Measurements from ENCODE around the gene CENPF.
"Not testable (repeated sequence)": the region's sequence is repeated elsewhere in the genome, so short reads cannot be mapped to it uniquely, and the experiment has no call there.

Gene CENPF

GRCh38 chr1:214658785-214659184 is 55.8 kb downstream of the CENPF start:
- DNase-seq (ENCODE audit: low read depth): no peak

GRCh38 chr1:214660190-214660589 is 57.2 kb downstream of the CENPF start:
- DNase-seq (ENCODE audit: low read depth): no peak

DNA sequence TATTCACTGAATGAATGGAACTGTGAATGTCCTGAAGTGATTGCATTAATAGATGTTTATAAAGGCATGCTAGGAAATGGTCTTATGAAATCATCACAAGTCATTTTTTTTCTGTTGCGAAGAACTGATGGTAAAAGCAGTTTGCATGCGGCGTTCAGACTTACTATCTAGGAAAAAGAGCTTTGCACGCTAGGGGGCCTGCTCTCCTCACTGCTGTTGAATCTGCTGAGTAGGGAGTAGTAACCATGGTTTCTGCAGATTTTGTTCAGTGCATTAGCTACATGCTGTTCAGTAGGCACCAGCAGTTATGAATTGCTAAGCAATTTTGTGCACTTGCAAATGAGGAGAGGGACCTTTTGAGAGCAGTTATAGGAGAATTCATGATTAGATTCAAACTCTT is 57.9 kb downstream of the CENPF start:
- no peak for DNase-seq (ENCODE audit: low read depth)

DNA sequence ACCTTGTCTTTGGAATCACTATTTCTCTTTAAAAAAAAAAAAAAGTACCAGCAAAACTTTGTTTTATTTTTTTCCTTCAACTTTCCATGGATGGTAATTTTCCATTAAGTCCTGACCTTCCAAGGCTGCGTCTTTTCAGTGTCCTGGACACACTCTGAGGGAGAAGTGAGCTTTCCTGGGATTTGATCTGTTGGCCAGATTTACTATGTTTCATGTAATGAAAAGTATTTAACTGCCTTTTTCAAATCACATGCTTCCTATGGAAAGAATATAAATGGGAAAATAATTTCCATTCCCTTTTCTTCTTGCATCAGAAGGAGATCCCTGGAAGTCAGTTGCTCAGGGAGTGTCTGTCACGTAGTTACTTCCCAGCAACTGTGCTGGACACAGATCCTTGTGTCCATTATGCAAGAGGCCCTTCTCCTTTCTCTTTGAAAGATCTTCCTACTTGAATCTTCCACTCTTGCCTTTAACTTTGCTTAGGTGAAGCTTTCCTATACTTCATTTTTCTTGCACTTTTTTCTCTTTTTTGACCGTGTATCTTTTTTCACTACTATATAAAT is 59.3 kb downstream of the CENPF start:
- DNase-seq (ENCODE audit: low read depth): no peak

- no peak for DNase-seq (ENCODE audit: low read depth)
These were observed 61.8 kb downstream of the CENPF start for GRCh38 chr1:214664651-214665433.

DNA sequence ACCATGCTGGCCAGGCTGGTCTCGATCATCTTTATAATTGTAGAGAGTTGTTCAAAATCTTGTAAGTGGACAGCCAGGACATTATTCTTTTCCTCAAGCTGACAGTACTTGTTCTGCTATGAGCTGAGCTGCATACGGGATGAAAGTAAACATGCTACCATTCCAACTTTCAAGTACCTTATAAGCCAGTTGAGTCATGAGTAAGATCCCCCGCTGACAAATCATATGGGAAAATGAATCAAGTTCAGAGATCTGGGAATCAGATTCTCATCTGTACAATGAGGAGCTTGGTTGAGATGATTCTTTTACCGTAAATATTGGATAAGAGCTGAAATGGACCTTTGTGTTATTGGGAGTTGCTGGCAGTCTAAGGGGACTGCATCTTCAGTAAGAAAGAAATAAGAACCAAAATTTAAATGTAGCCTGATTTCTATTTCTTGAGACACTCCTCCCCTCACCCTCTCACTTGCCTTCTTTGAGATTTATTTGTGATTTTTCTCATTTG is 62.7 kb downstream of the CENPF start:
- no peak for DNase-seq (ENCODE audit: low read depth)

DNA sequence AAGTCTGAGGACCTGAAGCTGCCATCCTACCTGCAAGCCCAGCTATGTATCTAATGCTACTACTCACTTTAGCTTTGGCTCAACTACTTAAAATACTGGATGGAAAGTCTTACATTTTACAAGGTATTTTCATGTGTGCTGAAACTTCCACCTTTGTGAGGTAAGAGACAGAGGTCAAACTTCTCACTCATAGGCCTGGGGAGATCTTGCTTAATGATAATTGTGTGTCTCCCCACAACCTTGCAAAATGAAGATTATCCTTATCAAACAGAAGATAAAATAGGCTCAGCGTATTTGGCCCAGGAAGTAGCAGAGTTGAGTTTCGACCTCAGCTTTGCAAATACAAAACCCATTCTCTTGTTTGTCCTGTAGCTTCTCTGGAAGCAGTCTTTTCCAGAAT is 63.7 kb downstream of the CENPF start:
- DNase-seq (ENCODE audit: low read depth): no peak

DNA sequence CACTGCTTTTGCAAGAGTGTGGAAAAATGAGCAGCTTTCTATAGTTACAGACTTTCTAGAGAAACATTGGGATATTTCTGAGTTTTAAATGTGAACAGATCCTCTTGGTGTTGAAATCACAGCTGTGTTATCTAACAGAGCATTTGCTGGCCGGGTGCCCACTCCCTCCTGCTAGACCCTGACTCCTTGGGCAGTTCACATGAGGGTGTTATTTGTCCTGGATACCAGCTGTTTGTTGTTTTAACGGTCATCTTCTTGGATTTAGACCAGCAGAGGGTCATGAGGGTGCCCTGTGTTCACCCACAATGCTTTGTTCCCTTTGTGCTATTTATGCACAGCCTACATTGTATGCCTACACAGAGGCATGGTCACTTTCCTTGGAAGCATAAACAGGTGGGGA is 67.1 kb downstream of the CENPF start:
- no peak for DNase-seq (ENCODE audit: low read depth)

GRCh38 chr1:214673029-214673428 is 70.0 kb downstream of the CENPF start:
- DNase-seq (ENCODE audit: low read depth): not testable (repeated sequence)

DNA sequence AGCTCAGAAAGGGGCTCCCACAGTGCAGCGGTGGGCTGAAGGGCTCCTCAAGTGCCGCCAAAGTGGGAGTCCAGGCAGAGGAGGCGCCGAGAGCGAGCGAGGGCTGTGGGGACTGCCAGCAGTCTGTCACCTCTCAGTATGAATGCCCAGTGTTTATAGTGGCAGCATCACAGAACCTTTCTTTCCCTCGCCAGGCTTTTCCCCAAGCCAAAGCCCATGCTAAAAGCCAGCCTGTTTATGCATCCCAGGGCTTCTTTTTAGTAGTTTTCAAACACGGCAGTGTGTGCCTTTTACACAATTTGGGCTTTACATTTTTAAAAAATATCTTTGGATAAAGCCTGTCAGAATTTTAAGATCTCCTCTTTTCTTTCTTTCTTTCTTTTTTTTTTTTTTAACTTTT is 70.6 kb downstream of the CENPF start:
- DNase-seq (ENCODE audit: low read depth): no peak

- DNase-seq (ENCODE audit: low read depth): not testable (repeated sequence)
These were observed 72.5 kb downstream of the CENPF start for GRCh38 chr1:214675524-214675923.

DNA sequence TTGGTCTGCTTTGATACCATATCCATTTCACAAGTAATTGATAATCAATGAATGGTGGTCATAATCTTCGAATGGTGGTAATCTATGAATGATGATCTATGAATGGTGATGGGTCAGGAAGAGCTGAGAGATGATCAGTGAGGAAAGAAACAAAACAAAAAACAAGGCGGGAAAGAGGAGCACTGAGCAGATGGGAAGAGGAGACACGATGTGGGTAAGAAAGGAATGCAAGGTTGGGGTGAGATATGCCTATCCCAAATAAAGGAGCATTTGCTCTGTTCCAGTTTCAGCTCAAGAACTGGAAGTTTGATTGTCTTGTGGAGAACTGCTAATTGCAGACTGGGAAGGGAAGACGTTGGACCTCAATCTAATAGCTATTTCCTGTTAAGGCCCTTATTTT is 73.8 kb downstream of the CENPF start:
- DNase-seq (ENCODE audit: low read depth): no peak

- DNase-seq (ENCODE audit: low read depth): no peak
These were observed 75.0 kb downstream of the CENPF start for GRCh38 chr1:214677945-214678344.

- no peak for DNase-seq (ENCODE audit: low read depth)
These were observed 75.4 kb downstream of the CENPF start for GRCh38 chr1:214678386-214678785.

- no peak for DNase-seq (ENCODE audit: low read depth)
These were observed 80.6 kb downstream of the CENPF start for GRCh38 chr1:214683621-214684020.

DNA sequence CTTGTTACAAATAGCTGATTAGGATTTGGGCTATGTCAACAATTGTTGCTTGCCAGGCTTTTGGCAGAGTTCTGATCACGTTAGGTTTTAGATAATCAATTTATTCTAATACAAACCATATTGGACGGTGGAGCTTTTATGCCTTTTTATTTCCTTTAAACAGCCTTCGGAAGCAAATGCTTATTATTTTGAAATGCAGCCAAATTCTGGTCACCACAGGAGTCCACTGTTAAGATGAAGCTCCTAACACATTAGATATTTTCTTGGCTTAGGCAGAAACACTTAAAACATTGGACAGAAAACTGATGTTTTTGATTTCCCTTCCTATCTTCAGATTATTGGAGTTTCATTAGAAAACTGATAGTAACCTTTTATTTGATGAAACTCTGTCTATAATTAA is 82.9 kb downstream of the CENPF start:
- DNase-seq (ENCODE audit: low read depth): no peak

- no peak for DNase-seq (ENCODE audit: low read depth)
These were observed 83.5 kb downstream of the CENPF start for GRCh38 chr1:214686497-214686896.

DNA sequence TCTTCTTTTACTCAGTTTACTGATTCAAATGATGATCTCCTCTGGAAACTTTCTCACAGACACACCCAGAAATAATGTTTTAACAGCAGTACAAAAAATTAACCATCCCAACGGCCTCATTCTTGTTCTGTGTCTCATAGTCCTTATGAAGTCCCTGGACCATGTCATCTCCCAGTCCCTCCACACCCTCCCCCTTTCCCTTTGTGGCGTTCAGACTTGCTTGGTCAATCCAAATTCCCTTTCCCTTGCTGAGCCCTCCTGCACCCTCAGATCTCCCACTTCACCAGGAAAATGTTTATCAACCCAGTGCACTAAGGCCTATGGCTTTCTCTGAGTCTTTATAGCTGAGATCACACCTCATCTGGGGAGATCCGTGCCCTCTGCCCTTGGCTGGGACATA is 85.9 kb downstream of the CENPF start:
- DNase-seq (ENCODE audit: low read depth): no peak

- no peak for DNase-seq (ENCODE audit: low read depth)
These were observed 91.8 kb downstream of the CENPF start for GRCh38 chr1:214694769-214695168.

GRCh38 chr1:214698559-214698958 is 95.6 kb downstream of the CENPF start:
- DNase-seq (ENCODE audit: low read depth): no peak

DNA sequence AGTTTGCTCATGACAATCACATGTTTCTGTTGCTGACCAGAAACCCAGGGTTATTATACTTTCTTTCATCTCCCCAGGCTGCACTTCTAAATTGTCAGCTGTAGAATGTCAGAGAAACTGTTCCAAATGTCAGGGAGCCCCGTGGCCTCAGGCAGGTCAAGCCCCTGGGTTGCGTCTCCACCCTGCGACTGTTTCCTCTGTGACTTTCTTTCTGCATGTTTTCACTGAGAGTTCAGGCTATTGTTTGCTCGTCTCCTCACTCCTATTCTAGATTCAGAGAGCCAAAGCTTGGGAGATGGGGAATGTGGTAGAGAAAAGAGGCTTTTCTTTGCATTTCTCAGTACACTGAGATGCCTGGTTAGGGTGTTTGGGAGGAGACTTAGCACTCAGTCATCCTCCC is 97.4 kb downstream of the CENPF start:
- no peak for DNase-seq (ENCODE audit: low read depth)

- DNase-seq (ENCODE audit: low read depth): no peak
These were observed 99.6 kb downstream of the CENPF start for GRCh38 chr1:214702556-214702955.

GRCh38 chr1:214707306-214708087 is 104.5 kb downstream of the CENPF start:
- DNase-seq (ENCODE audit: low read depth): no peak
